HG03575 (cell line): Measurements from ENCODE around the gene NMB.
"Not testable (repeated sequence)": the region's sequence is repeated elsewhere in the genome, so short reads cannot be mapped to it uniquely, and the experiment has no call there.

Experiments used
- ATAC-seq: cut with Tn5 transposase; IDR thresholded peaks from one replicate; pipeline ENCODE4 v1.9.1; 2021; ENCODE audit not compliant: unreplicated experiment, insufficient number of reproducible peaks, low FRiP score; ENCODE audit errors: extremely low read depth

NMB gene

GRCh38 chr15:84658788-84659411 is 901 bp upstream of the NMB start:
- ATAC-seq: no peak

DNA sequence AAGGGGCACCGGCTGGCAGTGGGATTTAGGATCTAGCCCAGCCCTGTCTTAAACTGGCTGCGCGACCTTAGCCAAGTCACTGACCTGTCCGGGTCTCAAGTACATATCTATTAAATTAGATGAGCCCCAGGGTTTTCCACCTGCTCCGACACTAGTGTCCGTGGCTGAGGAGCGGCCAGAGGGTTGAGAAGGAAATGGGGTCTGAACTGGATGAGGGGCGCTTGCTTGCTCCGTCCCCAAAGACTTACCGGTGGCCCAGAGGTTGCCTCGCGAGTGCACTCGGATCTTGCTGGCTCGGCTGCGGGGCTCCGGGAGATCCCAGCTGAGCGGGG is 285 bp downstream of the NMB start:
- no peak for ATAC-seq

- no peak for ATAC-seq
These were observed 1.0 kb downstream of the NMB start for GRCh38 chr15:84656972-84657371.

- no peak for ATAC-seq
These were observed 3.1 kb downstream of the NMB start for GRCh38 chr15:84654689-84655453.

- peak; percentile 42 for ATAC-seq
These were observed 3.9 kb downstream of the NMB start, which contains the start of gene WDR73 for GRCh38 chr15:84653910-84654688. WDR73 (minus strand) TSS chr15:84654283; CDS start chr15:84654274, 9 bp downstream.

- no peak for ATAC-seq
These were observed 4.5 kb downstream of the NMB start for GRCh38 chr15:84653584-84653909.

DNA sequence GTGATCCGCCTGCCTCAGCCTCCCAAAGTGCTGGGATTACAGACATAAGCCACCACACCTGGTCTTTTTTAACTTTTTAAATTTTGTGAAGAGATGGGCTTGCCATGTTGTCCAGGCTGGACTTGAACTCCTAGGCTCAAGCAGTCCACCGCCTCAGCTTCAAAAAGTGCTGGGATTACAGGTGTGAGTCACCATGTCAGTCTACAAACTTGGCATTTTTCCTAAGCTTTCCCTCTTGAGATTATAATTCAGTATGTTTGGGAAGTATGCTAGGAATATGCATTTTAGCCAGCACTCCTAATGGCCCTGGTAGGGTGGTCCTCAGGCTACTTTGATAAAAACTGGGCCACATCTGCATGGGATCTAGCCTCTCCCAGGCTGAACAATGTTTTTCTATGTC is 8.3 kb downstream of the NMB start:
- ATAC-seq: no peak

DNA sequence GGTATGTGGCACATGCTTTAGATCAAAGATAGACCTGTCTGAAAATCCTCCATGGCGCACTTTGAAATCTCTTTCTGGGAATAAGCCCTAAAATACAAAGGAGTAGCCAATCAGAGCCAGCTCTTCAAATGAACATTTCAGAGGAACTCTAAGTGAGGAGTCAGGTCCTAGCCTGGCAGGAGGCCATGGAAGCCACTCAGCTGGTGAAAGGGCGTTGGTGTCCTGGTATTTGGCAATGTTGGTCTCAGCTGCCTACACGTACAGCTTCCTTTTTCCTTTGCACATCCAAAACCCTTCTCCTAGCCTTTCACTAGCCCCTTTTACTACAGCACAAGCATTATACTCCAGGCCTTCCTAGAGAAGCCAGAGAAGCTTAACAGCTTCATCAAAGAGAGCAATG is 9.5 kb downstream of the NMB start:
- ATAC-seq: no peak

- ATAC-seq: no peak
These were observed 10.3 kb downstream of the NMB start for GRCh38 chr15:84647726-84648125.

GRCh38 chr15:84645997-84646396 is 12.0 kb downstream of the NMB start:
- ATAC-seq: no peak

DNA sequence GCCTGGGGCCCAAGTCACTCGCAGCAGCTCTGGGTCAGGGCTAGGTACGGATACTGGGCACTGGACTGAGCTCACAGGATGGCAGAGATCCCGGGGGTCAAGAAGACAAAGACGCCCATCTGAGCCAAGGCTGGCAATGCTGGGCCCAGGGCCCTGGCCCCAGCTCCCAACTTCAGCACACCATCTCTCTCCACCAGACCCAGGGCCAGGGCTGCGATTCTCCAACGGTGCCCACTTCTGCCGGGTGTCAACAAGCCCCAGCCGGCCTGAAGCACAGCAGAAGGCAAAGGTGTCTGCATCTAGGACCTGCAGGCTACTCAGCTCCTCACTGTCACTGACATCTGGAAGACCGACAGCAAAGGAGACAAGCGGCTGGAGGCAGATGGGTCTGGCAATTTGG is 12.5 kb downstream of the NMB start:
- no peak for ATAC-seq

- no peak for ATAC-seq
These were observed 14.2 kb downstream of the NMB start for GRCh38 chr15:84643838-84644237.

- not testable (repeated sequence) for ATAC-seq
These were observed 15.4 kb downstream of the NMB start for GRCh38 chr15:84642640-84643039.

GRCh38 chr15:84641871-84642270 is 16.1 kb downstream of the NMB start:
- ATAC-seq: not testable (repeated sequence)

DNA sequence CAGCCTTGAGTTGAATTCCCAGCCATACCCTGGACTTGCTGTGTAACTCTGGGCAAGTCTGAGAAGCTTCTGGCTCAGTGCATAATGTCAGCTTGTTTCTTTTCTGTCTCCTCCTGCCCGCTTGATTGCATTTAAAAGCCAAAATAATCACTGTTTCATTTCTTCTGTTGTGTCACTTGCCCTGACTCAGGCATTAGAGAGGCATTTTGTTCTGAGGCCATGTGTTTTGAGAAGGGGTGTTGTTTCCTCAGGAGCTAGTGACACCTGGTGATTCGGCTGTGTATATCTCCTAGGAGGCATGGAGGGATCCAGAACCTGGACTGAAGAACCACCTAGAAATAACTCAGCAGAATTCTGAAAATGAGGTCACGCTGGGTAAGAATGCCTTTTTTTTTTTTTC is 19.9 kb downstream of the NMB start:
- ATAC-seq: no peak

GRCh38 chr15:84634228-84634837 is 23.7 kb downstream of the NMB start:
- ATAC-seq: no peak

DNA sequence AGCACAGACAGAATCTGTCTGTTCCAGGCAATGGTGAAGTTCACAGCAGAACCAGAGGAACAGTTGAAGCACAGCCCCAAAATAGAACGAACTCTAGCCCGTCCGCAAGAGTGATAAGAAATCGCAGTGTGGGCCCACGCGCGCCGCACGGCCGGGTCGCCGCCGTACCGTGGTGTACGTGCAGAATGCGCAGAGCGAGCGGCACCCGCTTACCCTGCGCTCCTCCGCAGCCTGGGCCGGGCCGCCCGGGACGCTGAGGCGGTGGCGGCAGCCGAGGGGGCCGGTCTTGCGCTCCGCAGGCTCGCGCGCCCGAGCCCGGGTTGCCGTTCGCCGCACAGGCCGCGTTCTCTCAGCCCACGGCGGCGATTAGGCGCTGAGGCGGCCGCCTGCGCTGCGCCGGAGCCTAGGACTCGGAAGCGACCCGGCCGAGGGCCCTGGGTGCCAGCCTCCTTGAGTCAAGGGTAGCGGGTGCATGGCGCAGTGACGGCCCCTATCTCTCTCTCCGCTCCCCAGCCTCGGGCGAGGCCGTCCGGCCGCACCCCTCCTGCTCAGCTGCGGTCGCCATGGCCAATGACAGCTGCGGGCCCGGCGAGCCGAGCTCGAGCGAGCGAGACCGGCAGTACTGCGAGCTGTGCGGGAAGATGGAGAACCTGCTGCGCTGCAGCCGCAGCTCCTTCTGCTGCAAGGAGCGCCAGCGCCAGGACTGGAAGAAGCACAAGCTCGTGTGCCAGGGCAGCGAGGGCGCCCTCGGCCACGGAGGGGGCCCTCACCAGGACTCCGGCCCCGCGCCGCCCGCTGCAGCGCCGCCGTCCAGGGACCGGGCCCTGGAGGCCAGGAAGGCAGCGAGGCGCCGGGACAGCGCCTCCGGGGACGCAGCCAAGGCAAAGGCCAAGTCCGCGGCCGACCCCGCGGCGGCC is 24.4 kb downstream of the NMB start:
- no peak for ATAC-seq

- ATAC-seq: no peak
These were observed 26.2 kb downstream of the NMB start for GRCh38 chr15:84631706-84632272.
